OCI-LY7 (cell line): ENCODE measurements around the gene WDFY3. TPM values are rescaled to one million over a fixed set of nuclear protein-coding genes. Genes with fewer than 3 reads are reported as not detected.

Source experiments
- BruUV-seq: library from RNA; stranded (reverse); fragments of 400-500 nt; replicated peaks from 2 replicates; lab custom pipeline; 2021; lab: Mats Ljungman, UMichigan
- CTCF ChIA-PET: fragments of 300-600 bp; sonication (Branson Sonifier 250); formaldehyde crosslinking; loops from one replicate; lab custom pipeline; 2022; ENCODE audit warnings: antibody characterized with exemption; ENCODE audit not compliant: unreplicated experiment; lab: Charles Lee
- POLR2A ChIA-PET: fragments of 300-600 bp; sonication (Branson Sonifier 250); formaldehyde crosslinking; loops from one replicate; lab custom pipeline; 2022; ENCODE audit warnings: antibody characterized with exemption; lab: Charles Lee
- DNase-seq: peaks from one replicate; pipeline ENCODE4 v3.0.0-alpha.2; 2015; ENCODE audit warnings: low spot score
- H2AFZ ChIP-seq: fragments of 200-600 bp; sonication (generic), shearing (Covaris generic); 2 replicates; pipeline ENCODE4 v1.6.1; 2014; ENCODE audit warnings: mild to moderate bottlenecking, antibody characterized with exemption, low read length, moderate library complexity
- H3K27ac ChIP-seq: fragments of 200-600 bp; sonication (generic); 2 replicates; pipeline ENCODE4 v1.5.1; 2014; ENCODE audit warnings: mixed run types, low read depth, mild to moderate bottlenecking, moderate library complexity, low read length, inconsistent platforms; ENCODE audit not compliant: poor library complexity, severe bottlenecking
- H3K36me3 ChIP-seq: fragments of 200-600 bp; sonication (generic); 2 replicates; pipeline ENCODE4 v1.6.1; 2014; ENCODE audit warnings: mild to moderate bottlenecking, antibody characterized with exemption, low read length, moderate library complexity, mixed read lengths; ENCODE audit not compliant: insufficient read depth
- H3K4me1 ChIP-seq: fragments of 200-600 bp; sonication (generic); 2 replicates; pipeline ENCODE4 v1.5.1; 2014; ENCODE audit warnings: mild to moderate bottlenecking, low read length; ENCODE audit not compliant: insufficient read depth, poor library complexity, severe bottlenecking
- H3K4me2 ChIP-seq: fragments of 200-600 bp; sonication (generic); 2 replicates; pipeline ENCODE4 v1.6.1; 2014; ENCODE audit warnings: mild to moderate bottlenecking, low read length
- H3K4me3 ChIP-seq: fragments of 200-600 bp; sonication (generic); 2 replicates; pipeline ENCODE4 v1.5.1; 2014; ENCODE audit warnings: mild to moderate bottlenecking, low read depth, low read length; ENCODE audit not compliant: poor library complexity, severe bottlenecking
- H3K79me2 ChIP-seq: fragments of 200-600 bp; sonication (generic); 2 replicates; pipeline ENCODE4 v1.6.1; 2016; ENCODE audit warnings: low read depth, mild to moderate bottlenecking, low read length, moderate library complexity, mixed read lengths; ENCODE audit not compliant: insufficient read depth
- H3K9me2 ChIP-seq: fragments of 200-600 bp; sonication (generic); 2 replicates; pipeline ENCODE4 v1.6.1; 2016; ENCODE audit warnings: mild to moderate bottlenecking, low read length, mixed read lengths; ENCODE audit not compliant: insufficient read depth
- H3K9me3 ChIP-seq: fragments of 200-600 bp; sonication (generic); 2 replicates; pipeline ENCODE4 v1.6.1; 2014; ENCODE audit warnings: mild to moderate bottlenecking, mixed run types, low read length, mixed read lengths
- H4K20me1 ChIP-seq: fragments of 200-600 bp; sonication (generic); 2 replicates; pipeline ENCODE4 v1.6.1; 2014; ENCODE audit warnings: mild to moderate bottlenecking, antibody characterized with exemption, low read length, moderate library complexity, mixed read lengths; ENCODE audit not compliant: insufficient read depth
- EZH2phosphoT487 ChIP-seq: fragments of 200-600 bp; sonication (generic); IDR thresholded peaks from 2 replicates; pipeline ENCODE4 v1.6.1; 2018; ENCODE audit warnings: low read depth, borderline replicate concordance, mild to moderate bottlenecking, mixed run types, antibody characterized with exemption, low read length, moderate library complexity, mixed read lengths
- intact Hi-C: fragments of 100-400 bp; cut with micrococcal nuclease; formaldehyde crosslinking; loops from one replicate; pipeline ENCODE4 v1.10.0; 2022; ENCODE audit not compliant: unreplicated experiment
- total RNA-seq, 2 experiments: library from RNA; depleted of rRNA in 1 of 2; stranded (reverse); fragments of >200 nt in 1 of 2; shearing (Covaris generic) in 1 of 2; gene quantifications; 2 replicates each; pipeline ENCODE4 v1.2.3, GENCODE V29; 2014 to 2022
- TF ChIP-seq, protein P1 (sequence below): fragments of 200-600 bp; sonication (generic); conservative IDR thresholded peaks from 2 replicates; pipeline ENCODE4 v1.5.1; 2014; ENCODE audit warnings: mild to moderate bottlenecking, antibody characterized with exemption, low read length, moderate library complexity, mixed read lengths

Gene WDFY3
- total RNA-seq, 2 experiments from 2014 or later, result not detected

DNA sequence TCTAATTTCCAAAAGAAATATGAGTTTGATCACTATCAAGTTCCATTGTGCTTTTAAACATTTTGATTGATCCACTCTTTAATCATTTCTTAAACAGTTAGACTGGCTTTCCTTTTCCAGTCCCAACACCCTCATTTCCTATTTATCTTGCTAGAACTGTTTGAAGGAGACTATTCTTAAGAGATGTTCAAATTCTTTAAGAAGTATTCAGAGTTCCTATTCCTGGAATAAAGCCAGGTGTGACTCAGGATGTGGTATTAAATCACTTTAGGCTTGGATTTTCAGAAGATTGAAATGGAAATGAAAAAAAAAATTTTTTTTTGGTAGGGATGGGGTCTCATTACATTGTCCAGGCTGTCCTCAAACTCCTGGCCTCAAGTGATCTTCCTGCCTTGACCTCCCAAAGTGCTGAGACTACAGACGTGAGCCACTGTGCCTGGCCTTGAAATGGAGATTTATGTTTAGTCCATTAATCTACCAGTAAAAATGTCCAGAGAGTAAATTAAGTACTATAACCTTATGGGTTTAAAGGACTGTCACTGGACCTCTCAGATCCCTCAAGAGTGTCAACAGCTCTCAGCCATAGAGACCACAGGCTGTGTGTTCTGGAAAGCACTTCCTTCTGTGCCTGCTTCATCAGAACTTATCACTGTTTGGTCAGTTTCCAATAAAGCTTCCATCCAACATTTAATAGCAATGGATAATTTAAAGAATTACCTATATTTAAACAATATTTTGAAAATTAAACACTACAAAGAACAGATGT lies 292.8 kb downstream of the WDFY3 start:
- H3K9me2 ChIP-seq, result no peaks in the 10 kb centered on the region
- DNase-seq, result no peak
- intact Hi-C loops, result no loop called here
- no peak overlapping the region for H3K4me2 ChIP-seq
- H3K79me2 ChIP-seq, result no peaks in the 10 kb centered on the region
- no peak overlapping the region for H3K4me3 ChIP-seq
- no peak overlapping the region for H3K27ac ChIP-seq
- ChIA-PET CTCF (no interaction called here), POLR2A (interaction anchor here (0.7 kb wide), 1 partner anchor 9 kb away, joined by 3 read pairs; no protein-coding TSS in a partner anchor)
- no peak overlapping the region for H2AFZ ChIP-seq
- H4K20me1 ChIP-seq, result no peaks in the 10 kb centered on the region
- no peaks in the 10 kb centered on the region for H3K9me3 ChIP-seq
- H3K36me3 ChIP-seq, result no peaks in the 10 kb centered on the region
- no peak for TF ChIP-seq EZH2phosphoT487
- TF ChIP-seq, protein P1, sequence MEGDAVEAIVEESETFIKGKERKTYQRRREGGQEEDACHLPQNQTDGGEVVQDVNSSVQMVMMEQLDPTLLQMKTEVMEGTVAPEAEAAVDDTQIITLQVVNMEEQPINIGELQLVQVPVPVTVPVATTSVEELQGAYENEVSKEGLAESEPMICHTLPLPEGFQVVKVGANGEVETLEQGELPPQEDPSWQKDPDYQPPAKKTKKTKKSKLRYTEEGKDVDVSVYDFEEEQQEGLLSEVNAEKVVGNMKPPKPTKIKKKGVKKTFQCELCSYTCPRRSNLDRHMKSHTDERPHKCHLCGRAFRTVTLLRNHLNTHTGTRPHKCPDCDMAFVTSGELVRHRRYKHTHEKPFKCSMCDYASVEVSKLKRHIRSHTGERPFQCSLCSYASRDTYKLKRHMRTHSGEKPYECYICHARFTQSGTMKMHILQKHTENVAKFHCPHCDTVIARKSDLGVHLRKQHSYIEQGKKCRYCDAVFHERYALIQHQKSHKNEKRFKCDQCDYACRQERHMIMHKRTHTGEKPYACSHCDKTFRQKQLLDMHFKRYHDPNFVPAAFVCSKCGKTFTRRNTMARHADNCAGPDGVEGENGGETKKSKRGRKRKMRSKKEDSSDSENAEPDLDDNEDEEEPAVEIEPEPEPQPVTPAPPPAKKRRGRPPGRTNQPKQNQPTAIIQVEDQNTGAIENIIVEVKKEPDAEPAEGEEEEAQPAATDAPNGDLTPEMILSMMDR, result no peak
- H3K4me1 ChIP-seq, result no peaks in the 10 kb centered on the region
- no TSS peak for BruUV-seq

DNA sequence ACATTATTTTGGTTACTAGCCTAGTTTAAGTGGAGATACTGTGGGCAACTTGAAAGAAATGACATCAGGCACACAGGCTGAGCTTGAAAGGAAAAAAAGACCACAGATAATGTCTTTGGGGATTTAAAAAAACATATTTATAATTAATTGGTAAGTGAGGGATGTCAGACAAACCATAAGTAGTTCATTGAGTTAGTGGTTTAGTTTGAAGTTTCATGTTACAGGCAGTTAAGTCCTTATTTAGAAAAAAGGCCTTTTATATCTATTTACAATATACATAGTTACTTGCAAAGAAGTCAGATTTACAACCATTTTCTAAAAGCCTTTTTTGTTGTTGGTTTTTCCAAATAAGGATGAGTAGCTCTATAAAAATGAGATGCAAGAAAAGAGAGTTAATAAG lies 294.3 kb downstream of the WDFY3 start:
- no peaks in the 10 kb centered on the region for H3K4me1 ChIP-seq
- H3K4me3 ChIP-seq, result no peak overlapping the region
- no peaks in the 10 kb centered on the region for H3K9me2 ChIP-seq
- no peak overlapping the region for H2AFZ ChIP-seq
- CTCF ChIA-PET, result no interaction called here
- no peak for DNase-seq
- POLR2A ChIA-PET, result interaction anchor here (0.7 to 0.9 kb wide), 2 partner anchors 13 to 633 kb away, joined by 3 to 5 read pairs; no protein-coding TSS in a partner anchor
- H3K79me2 ChIP-seq, result no peaks in the 10 kb centered on the region
- no peak for TF ChIP-seq EZH2phosphoT487
- TF ChIP-seq, protein P1, result no peak
- no peaks in the 10 kb centered on the region for H3K36me3 ChIP-seq
- no peak overlapping the region for H3K27ac ChIP-seq
- no peaks in the 10 kb centered on the region for H4K20me1 ChIP-seq
- intact Hi-C loops, result no loop called here
- BruUV-seq, result no TSS peak
- H3K9me3 ChIP-seq, result no peaks in the 10 kb centered on the region
- no peak overlapping the region for H3K4me2 ChIP-seq

DNA sequence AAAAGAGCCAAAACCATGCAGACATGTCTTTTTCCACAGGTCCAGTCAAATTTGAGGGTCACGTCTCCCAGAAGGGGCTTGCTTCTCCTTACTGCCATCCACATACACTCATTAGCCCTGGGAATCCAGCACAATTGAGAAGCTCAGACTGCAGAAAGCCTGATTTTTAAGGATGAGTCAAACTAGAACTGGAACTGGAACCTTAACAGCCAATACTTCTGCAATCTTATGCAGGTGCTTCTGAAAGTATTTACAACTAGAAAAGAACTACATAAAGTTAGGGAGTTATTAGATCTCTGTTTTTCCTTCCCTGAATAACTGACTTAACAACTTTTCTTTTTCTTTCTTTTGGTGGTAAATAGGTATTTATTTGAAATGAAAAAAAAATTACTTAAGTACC lies 297.3 kb downstream of the WDFY3 start:
- no peaks in the 10 kb centered on the region for H4K20me1 ChIP-seq
- no peaks in the 10 kb centered on the region for H3K9me3 ChIP-seq
- no peak overlapping the region for H3K4me2 ChIP-seq
- intact Hi-C loops, result no loop called here
- H2AFZ ChIP-seq, result no peak overlapping the region
- H3K4me3 ChIP-seq, result no peak overlapping the region
- no peak overlapping the region for H3K27ac ChIP-seq
- ChIA-PET POLR2A (no interaction called here), CTCF (no interaction called here)
- H3K4me1 ChIP-seq, result no peaks in the 10 kb centered on the region
- BruUV-seq, result no TSS peak
- H3K36me3 ChIP-seq, result no peaks in the 10 kb centered on the region
- H3K9me2 ChIP-seq, result no peaks in the 10 kb centered on the region
- no peak for DNase-seq
- TF ChIP-seq EZH2phosphoT487, result no peak
- TF ChIP-seq, protein P1, result no peak
- H3K79me2 ChIP-seq, result no peaks in the 10 kb centered on the region
